OCI-LY7 (cell line): ENCODE results near the gene AADACL4. TPM values are rescaled to one million over a fixed set of nuclear protein-coding genes. Genes with fewer than 3 reads are reported as not detected.

Source experiments
- BruUV-seq: library from RNA; stranded (reverse); fragments of 400-500 nt; replicated peaks from 2 replicates; lab custom pipeline; 2021; lab: Mats Ljungman, UMichigan
- CTCF ChIA-PET: fragments of 300-600 bp; sonication (Branson Sonifier 250); formaldehyde crosslinking; loops from one replicate; lab custom pipeline; 2022; ENCODE audit warnings: antibody characterized with exemption; ENCODE audit not compliant: unreplicated experiment; lab: Charles Lee
- POLR2A ChIA-PET: fragments of 300-600 bp; sonication (Branson Sonifier 250); formaldehyde crosslinking; loops from one replicate; lab custom pipeline; 2022; ENCODE audit warnings: antibody characterized with exemption; lab: Charles Lee
- DNase-seq: peaks from one replicate; pipeline ENCODE4 v3.0.0-alpha.2; 2015; ENCODE audit warnings: low spot score
- H2AFZ ChIP-seq: fragments of 200-600 bp; sonication (generic), shearing (Covaris generic); 2 replicates; pipeline ENCODE4 v1.6.1; 2014; ENCODE audit warnings: mild to moderate bottlenecking, antibody characterized with exemption, low read length, moderate library complexity
- H3K27ac ChIP-seq: fragments of 200-600 bp; sonication (generic); 2 replicates; pipeline ENCODE4 v1.5.1; 2014; ENCODE audit warnings: mixed run types, low read depth, mild to moderate bottlenecking, moderate library complexity, low read length, inconsistent platforms; ENCODE audit not compliant: poor library complexity, severe bottlenecking
- H3K36me3 ChIP-seq: fragments of 200-600 bp; sonication (generic); 2 replicates; pipeline ENCODE4 v1.6.1; 2014; ENCODE audit warnings: mild to moderate bottlenecking, antibody characterized with exemption, low read length, moderate library complexity, mixed read lengths; ENCODE audit not compliant: insufficient read depth
- H3K4me1 ChIP-seq: fragments of 200-600 bp; sonication (generic); 2 replicates; pipeline ENCODE4 v1.5.1; 2014; ENCODE audit warnings: mild to moderate bottlenecking, low read length; ENCODE audit not compliant: insufficient read depth, poor library complexity, severe bottlenecking
- H3K4me2 ChIP-seq: fragments of 200-600 bp; sonication (generic); 2 replicates; pipeline ENCODE4 v1.6.1; 2014; ENCODE audit warnings: mild to moderate bottlenecking, low read length
- H3K4me3 ChIP-seq: fragments of 200-600 bp; sonication (generic); 2 replicates; pipeline ENCODE4 v1.5.1; 2014; ENCODE audit warnings: mild to moderate bottlenecking, low read depth, low read length; ENCODE audit not compliant: poor library complexity, severe bottlenecking
- H3K79me2 ChIP-seq: fragments of 200-600 bp; sonication (generic); 2 replicates; pipeline ENCODE4 v1.6.1; 2016; ENCODE audit warnings: low read depth, mild to moderate bottlenecking, low read length, moderate library complexity, mixed read lengths; ENCODE audit not compliant: insufficient read depth
- H3K9me2 ChIP-seq: fragments of 200-600 bp; sonication (generic); 2 replicates; pipeline ENCODE4 v1.6.1; 2016; ENCODE audit warnings: mild to moderate bottlenecking, low read length, mixed read lengths; ENCODE audit not compliant: insufficient read depth
- H3K9me3 ChIP-seq: fragments of 200-600 bp; sonication (generic); 2 replicates; pipeline ENCODE4 v1.6.1; 2014; ENCODE audit warnings: mild to moderate bottlenecking, mixed run types, low read length, mixed read lengths
- H4K20me1 ChIP-seq: fragments of 200-600 bp; sonication (generic); 2 replicates; pipeline ENCODE4 v1.6.1; 2014; ENCODE audit warnings: mild to moderate bottlenecking, antibody characterized with exemption, low read length, moderate library complexity, mixed read lengths; ENCODE audit not compliant: insufficient read depth
- EZH2phosphoT487 ChIP-seq: fragments of 200-600 bp; sonication (generic); IDR thresholded peaks from 2 replicates; pipeline ENCODE4 v1.6.1; 2018; ENCODE audit warnings: low read depth, borderline replicate concordance, mild to moderate bottlenecking, mixed run types, antibody characterized with exemption, low read length, moderate library complexity, mixed read lengths
- intact Hi-C: fragments of 100-400 bp; cut with micrococcal nuclease; formaldehyde crosslinking; loops from one replicate; pipeline ENCODE4 v1.10.0; 2022; ENCODE audit not compliant: unreplicated experiment
- total RNA-seq, 2 experiments: library from RNA; depleted of rRNA in 1 of 2; stranded (reverse); fragments of >200 nt in 1 of 2; shearing (Covaris generic) in 1 of 2; gene quantifications; 2 replicates each; pipeline ENCODE4 v1.2.3, GENCODE V29; 2014 to 2022
- TF ChIP-seq, protein P1 (sequence below): fragments of 200-600 bp; sonication (generic); conservative IDR thresholded peaks from 2 replicates; pipeline ENCODE4 v1.5.1; 2014; ENCODE audit warnings: mild to moderate bottlenecking, antibody characterized with exemption, low read length, moderate library complexity, mixed read lengths

The AADACL4 gene
- total RNA-seq, 2 experiments from 2014 or later: not detected

DNA sequence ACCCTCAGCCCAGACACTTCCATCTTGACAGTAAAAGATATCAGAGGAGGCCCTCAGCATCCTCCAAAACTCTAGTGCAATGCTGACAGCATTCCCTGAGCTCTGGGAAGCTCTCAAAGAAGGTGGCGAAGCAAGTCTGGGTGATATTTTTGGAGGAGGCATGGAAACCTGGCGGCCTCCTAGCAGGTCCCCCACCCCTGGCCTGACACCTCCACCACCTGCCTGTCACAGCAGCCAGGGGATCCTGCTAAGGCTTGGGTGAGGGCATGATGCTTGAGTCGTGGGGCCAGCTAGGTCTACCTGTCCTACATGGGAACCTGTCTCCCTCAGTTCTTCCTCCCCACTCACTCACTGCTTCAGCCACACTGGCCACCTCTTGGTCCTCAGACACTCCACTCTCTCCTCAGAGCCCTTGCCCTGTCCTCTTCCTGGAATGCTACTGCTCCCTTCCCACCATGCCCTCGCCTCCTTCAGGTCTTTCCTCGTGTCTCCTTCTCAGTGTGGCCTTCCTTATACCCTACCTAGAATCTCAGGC is 34.3 kb upstream of the AADACL4 start:
- DNase-seq: no peak
- intact Hi-C loops: no loop called here
- no peak for TF ChIP-seq EZH2phosphoT487
- TF ChIP-seq, protein P1, sequence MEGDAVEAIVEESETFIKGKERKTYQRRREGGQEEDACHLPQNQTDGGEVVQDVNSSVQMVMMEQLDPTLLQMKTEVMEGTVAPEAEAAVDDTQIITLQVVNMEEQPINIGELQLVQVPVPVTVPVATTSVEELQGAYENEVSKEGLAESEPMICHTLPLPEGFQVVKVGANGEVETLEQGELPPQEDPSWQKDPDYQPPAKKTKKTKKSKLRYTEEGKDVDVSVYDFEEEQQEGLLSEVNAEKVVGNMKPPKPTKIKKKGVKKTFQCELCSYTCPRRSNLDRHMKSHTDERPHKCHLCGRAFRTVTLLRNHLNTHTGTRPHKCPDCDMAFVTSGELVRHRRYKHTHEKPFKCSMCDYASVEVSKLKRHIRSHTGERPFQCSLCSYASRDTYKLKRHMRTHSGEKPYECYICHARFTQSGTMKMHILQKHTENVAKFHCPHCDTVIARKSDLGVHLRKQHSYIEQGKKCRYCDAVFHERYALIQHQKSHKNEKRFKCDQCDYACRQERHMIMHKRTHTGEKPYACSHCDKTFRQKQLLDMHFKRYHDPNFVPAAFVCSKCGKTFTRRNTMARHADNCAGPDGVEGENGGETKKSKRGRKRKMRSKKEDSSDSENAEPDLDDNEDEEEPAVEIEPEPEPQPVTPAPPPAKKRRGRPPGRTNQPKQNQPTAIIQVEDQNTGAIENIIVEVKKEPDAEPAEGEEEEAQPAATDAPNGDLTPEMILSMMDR: no peak
- Histone ChIP-seq H3K36me3 (no peaks in the 10 kb centered on the region), H2AFZ (no peak overlapping the region), H3K9me2 (no peaks in the 10 kb centered on the region), H3K4me2 (no peak overlapping the region), H3K4me3 (no peak overlapping the region), H4K20me1 (no peaks in the 10 kb centered on the region), H3K27ac (no peak overlapping the region), H3K9me3 (no peaks in the 10 kb centered on the region), H3K4me1 (no peaks in the 10 kb centered on the region), H3K79me2 (no peaks in the 10 kb centered on the region)
- BruUV-seq: no TSS peak
- ChIA-PET CTCF (no interaction called here), POLR2A (no interaction called here)

- intact Hi-C loops: no loop called here
- Histone ChIP-seq H3K9me2 (no peaks in the 10 kb centered on the region), H3K27ac (no peak overlapping the region), H3K9me3 (no peaks in the 10 kb centered on the region), H3K4me3 (no peak overlapping the region), H3K36me3 (no peaks in the 10 kb centered on the region), H3K4me1 (no peaks in the 10 kb centered on the region), H2AFZ (no peak overlapping the region), H3K4me2 (no peak overlapping the region), H3K79me2 (no peaks in the 10 kb centered on the region), H4K20me1 (no peaks in the 10 kb centered on the region)
- ChIA-PET CTCF (no interaction called here), POLR2A (no interaction called here)
- no peak for DNase-seq
- BruUV-seq: no TSS peak
- TF ChIP-seq, protein P1: no peak
- TF ChIP-seq EZH2phosphoT487: no peak
These were observed 33.5 kb upstream of the AADACL4 start for GRCh38 chr1:12610305-12610935.

- POLR2A ChIA-PET: no interaction called here
- intact Hi-C loops: no loop called here
- H3K79me2 ChIP-seq: no peaks in the 10 kb centered on the region
These were observed 32.9 kb upstream of the AADACL4 start for GRCh38 chr1:12610941-12611340.

More at GRCh38 chr1:12610941-12611340, 32.9 kb upstream of the AADACL4 start:
- BruUV-seq: no TSS peak
- H3K4me2 ChIP-seq: no peak overlapping the region
- DNase-seq: no peak
- no peak overlapping the region for H3K27ac ChIP-seq
- H2AFZ ChIP-seq: no peak overlapping the region
- CTCF ChIA-PET: no interaction called here
- H3K4me1 ChIP-seq: no peaks in the 10 kb centered on the region
- no peak overlapping the region for H3K4me3 ChIP-seq
- no peak for TF ChIP-seq EZH2phosphoT487
- no peaks in the 10 kb centered on the region for H3K9me2 ChIP-seq
- no peaks in the 10 kb centered on the region for H3K9me3 ChIP-seq
- no peaks in the 10 kb centered on the region for H4K20me1 ChIP-seq
- H3K36me3 ChIP-seq: no peaks in the 10 kb centered on the region
